HK-2 (cell line): Measurements from ENCODE around the gene AMFR.
A peak's percentile ranks its signal among the peaks of the same experiment; 100 is the strongest.

Experiments
- DNase-seq: peaks from one replicate; pipeline ENCODE4 v3.0.0-alpha.2; 2018; ENCODE audit not compliant: unreplicated experiment

The AMFR gene

DNA sequence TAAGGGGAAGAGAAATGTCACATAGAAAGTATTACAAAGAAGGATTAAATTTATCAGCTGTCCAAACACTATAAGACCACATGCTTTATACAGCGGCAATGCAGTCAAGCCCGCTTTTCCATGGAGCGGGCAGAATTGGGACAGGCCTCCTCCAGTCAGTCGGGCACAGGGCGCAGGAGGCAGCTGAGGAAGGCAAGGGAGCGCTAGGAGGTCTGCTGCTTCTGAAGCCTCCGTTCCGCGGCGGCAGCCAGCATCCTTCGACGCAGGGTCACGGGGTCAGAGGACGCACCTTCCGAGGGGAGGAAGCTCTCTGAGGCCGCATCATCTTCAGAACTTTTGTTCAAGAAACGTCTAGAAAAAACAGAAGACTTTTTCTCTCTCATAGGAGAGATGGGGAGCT lies 62.6 kb downstream of the AMFR start:
- no peak for DNase-seq

DNA sequence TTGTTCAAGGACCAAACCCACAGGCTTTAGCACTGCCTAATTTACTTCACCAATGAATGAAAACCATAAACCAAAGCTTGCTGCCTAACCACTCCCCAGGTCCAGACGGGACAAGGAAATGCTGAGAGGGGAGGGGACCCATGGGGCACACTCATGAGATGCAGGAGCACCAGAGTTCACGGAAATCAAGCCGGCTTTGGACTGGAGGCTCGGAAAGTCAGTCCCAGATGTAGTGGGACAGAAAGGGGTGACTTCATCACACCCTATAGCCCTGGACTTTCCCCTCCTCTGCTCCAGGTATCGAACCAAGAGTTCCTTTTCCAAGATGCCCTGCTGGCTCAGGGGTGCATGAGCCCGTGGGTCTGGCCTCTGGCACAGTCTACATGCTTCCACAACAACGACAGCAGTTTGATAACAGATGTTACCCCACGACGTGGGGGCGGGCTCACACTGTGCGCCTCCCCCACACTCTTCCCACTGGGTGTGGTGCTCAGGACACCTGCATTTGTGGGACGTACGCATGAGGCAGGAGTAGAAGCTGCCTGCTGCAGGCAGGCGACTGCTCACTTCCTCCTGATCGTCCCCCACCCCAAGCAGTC lies 63.2 kb downstream of the AMFR start:
- no peak for DNase-seq

DNA sequence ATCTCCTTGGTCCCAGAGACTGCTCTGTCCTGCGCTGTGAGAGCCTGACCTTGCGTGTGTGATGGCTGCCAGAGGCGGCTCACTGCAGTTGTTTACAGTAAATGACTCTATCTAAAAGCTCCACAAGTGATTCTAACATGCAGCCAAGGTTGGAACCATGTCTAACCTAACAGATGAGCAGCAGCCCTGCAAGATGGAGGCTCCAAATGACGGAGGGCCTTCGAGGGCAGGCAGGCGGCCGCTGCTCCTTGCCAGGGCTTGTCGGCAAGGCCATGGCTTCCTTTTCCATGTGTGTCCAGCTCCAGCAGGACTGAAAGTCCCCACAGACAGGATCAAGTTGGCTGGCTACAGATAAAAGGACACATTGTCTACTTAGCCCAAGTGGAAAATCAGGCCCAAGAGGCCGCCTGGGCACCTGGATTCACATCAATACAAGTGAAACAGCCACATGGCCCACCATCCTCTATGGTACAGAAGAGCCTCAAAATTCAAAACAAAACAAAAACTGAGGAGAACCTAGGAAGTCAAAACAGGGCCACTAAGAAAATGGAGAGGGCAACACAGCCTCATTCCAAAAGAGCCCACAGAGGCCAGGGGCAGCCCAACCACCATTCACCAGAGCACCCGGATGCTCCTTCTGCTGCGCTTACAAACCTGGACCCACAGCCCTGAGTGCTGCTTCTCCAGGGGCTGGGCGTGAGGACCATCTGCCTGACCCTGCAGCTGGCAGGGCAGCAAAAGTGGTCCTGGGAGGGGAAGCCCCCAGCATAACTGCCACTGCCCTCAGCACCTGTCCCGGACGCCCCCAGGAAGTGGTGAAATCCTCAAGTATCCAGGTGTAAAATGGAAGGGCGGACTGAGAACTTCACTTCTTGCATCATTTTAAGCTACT lies 65.0 kb downstream of the AMFR start:
- no peak for DNase-seq

DNA sequence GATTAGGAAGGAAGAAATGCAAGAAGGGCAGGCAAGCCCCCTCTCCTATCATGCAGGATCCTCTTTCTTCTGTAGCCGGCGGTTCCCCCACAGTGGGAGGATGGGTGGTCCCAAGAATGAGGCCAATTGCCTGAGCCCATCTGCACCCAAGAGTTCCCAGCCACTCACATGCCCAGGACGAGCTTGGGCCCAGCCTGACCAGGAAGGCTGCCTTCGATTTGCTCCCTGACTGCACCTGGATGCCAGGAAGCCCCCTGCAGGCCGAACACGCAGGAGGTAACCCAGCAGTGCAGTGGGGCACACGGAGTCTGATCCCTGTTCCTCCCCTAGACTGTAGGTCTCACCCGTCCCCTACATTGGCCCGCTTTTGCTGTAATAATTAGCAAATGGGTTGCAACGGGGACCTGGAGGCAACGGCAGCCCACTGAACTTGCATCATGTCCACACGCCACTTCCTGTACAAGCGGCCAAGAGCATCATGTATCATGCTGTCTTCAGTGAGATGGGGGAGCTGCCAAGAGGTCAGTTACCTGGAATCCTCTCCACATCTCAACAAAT lies 67.5 kb downstream of the AMFR start:
- DNase-seq, result no peak

DNA sequence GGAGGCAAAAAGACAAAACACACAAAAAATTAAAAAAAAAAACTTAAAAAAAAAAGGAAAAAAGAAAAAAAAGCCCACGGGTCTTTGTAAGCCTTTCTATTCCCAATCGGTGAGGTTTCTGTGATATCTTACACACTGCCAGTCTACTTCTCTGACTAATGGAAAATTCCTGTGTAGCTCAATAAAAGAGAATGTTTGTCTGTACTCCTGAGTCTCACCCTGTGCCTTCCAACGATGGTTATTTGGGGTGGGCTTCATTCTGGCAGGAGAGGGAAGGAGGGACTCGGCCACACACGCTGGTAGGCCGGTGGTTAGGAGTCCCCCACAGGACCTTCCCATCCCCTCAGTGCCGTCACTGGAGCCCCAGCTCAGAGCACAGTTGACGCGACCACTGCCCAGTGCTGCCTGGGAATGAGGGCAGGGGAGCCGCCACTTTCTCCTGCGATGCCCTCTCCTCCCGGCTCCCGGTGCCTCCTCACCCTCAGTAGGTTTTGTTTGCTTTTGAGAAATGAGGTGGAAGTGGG lies 68.0 kb downstream of the AMFR start:
- no peak for DNase-seq

DNA sequence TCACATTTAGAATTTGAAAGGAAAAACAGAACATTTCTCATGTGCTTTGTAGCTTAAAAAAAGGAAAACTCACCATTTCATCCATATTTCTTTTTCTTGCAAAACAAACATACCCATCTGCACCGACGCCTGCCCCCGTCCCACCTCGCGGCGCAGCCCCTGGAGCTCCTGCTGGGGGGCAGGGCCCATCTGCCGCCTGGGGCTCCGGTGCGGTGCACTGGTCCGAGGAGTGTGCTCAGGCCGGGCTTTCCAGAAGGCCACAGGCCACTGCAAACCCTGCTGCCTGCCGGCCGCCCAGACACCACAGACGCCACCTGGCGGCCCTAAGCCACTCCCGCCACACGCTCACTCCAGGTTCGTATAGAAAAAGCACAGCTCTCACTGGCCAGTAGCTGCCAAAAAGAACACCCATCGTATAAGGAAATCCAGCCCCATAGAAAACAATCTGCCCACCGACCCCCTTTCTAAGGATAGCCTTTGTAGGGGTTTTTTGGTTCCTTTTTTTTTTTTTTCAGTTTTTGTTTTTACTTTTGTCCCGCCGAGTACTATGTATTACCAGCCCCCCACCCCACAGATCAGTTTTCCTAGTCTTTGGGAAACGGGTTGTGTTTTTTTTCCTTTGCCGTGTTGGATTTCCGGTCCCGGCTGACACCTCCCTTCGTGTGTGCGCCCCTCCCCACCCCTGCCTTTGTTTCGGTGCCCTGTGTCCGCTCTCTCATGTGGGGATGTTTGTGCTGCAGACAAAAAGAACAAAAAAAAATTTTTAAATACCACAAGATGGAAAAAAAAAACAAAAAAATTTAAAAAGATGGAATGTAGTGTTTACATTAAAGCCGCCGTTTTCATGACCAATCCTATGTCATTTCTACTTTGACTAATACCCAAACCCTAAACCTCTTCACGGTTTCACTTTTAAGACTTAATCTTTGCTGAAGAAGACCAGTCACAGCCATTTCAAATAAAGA lies 68.8 kb downstream of the AMFR start:
- peak; percentile 89 for DNase-seq

DNA sequence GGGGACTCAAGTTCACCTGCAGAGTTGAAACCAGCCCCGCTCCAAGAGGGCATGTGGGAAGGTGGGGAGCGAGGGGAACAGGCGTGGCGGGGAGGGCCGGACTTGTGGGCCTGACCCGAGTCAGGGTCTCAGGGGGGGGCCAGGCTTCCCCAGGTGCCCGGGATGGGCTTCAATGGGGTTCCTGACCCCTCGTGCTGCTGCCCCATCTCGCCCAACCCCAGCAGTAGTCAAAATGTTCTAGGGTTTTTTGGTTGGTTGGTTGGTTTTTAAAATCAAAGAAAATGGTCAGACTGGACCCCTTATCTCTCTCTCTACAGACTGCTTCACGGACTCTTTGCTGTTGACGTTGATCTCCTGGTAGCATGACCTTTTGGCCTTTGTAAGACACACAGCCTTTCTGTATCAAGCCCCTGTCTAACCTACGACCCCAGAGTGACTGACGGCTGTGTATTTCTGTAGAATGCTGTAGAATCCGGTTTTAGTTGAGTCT lies 69.5 kb downstream of the AMFR start:
- no peak for DNase-seq

DNA sequence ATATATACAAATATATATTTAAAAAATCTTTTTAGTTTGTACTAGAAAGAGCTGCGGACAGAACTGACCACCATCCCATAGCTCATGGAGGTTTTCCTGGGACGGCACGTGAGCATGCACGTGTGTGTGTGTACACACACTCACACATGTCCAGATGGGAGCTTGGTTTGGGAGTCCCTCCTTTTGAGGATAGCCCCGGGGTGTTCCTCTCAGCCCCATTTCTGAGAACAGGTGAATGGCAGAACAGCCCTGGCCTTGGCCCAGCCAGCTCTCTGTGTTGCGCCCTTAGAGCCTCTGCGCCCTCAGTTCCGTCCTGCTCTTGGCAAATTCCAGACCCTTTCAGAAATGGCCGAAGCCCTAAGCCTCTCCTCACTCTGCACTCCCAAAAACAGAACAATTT lies 70.1 kb downstream of the AMFR start:
- no peak for DNase-seq

DNA sequence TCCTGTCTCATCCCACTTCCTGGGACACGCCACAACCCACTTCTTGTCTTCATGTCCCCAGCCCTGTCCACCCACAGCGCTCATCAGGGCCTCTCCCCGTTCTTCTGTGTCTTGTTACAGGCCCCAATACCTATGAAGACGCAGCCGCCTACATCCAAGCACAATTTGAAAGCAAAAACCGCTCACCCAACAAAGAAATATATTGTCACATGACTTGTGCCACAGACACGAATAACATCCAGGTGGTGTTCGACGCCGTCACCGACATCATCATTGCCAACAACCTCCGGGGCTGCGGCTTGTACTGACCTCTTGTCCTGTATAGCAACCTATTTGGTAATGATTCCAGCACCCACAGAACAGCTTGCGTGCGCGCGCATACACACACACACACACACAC lies 70.6 kb downstream of the AMFR start:
- no peak for DNase-seq

DNA sequence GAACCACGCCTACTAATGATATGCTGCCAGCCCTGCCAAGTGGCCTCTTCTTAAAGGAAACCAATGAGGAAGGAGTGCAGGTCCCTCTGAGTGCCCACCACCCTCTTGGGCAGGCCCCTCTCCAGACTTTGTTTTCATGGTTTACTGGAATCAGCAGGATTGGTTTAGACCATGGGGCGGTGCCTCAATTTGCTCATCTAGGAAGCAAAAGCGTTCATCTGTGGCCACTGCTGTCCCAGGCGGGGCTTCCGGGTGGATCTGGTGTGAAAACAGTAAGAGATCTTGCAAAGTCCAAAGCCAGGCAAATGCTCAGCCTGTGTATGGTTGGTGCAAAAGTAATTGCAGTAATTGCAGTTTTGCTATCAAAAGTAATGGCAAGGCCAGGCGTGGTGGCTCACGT lies 71.3 kb downstream of the AMFR start:
- DNase-seq, result no peak

DNA sequence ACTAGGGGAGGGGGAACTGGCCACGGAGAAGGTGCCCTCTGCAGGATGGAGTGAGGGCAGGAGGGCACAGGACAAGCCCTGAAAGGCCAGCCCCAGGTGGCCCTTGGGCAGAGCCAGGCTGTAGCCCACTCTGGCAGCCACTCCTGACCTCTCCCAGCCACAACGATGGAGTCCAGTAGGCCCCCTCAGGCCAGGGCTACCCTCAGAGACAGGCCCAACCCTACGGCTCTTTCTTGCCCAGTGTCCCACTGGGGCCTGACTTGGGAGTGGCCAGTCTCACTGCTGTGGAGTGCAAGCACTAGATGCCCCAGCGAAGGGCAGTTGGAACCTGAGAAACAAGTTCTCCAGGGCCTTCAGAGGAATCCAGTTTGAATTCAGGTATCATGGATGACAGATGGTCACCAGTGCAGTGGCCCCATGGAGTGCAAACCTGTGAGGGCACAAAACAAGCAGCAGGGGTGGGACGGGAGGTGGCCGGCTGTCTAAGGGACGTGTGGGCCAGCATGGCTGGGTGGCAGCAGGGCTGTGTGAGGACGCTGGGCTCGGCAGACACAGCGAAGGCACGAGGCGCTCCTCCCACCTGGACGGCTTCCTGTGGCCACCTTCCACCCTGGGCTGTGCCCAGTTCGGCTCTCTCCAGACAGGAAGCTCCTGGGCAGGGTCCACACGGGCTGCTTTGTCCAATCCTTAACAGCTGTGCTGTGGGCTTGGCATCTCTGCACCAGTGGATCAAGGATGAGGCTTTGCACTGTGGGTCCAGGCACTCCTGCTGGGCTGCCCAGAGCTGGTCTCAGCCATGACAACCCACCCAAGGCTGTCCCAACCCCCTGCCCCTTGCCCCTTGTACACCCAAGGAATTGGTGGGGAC lies 72.1 kb downstream of the AMFR start:
- DNase-seq, result no peak

DNA sequence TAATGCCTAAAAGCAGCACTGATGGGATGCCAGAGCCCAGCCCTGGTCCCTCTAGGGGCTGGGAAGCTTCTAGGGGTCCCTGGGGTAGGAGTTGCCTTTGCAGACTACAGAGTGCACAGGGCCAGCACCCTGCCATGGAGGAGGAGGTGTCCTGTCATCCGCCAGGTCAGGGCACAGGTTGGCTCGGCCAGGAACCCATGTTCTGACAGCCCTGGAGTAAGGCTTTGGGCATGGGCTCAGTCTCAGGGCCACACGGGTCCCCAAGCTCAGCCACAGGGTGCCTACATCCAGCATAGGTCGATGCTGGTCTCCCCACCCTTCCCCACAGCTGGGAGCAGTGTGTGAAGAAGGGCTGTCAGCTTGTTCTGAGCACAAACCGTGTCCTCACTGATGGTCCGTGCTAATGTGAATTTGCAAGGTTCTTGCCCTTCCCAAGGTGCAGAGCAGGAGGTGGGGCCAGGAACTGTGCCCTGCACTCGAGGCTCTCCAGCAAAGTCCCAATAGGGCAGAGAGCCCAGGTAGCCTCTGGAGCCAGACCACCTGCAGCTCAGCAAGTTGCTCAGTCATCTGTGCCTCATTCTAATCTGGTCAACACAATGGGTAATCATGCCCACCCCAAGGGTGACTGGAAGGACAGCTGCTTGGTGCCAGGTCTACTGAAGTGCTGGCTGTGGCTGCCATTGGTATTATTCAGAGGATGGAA lies 72.8 kb downstream of the AMFR start:
- DNase-seq, result no peak

DNA sequence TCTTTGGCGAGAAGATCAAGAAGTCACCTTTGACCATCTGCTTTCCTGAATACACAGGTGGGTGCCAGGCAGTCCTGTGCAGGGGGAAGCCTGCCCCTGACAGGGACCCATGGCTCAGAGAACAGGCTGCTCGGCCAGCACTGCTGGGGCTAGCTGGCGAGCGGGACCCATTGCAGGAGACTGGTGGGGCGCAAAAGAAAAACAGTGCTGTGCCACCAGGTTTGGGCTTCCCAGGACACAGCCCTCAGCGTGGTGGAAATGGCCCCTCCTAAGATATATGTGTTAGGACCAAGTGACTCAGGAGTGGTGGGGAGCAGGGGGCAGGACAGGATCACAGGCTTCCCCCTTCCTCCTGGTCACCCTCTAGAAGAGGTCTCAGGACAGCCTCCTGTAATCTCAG lies 73.9 kb downstream of the AMFR start:
- no peak for DNase-seq

DNA sequence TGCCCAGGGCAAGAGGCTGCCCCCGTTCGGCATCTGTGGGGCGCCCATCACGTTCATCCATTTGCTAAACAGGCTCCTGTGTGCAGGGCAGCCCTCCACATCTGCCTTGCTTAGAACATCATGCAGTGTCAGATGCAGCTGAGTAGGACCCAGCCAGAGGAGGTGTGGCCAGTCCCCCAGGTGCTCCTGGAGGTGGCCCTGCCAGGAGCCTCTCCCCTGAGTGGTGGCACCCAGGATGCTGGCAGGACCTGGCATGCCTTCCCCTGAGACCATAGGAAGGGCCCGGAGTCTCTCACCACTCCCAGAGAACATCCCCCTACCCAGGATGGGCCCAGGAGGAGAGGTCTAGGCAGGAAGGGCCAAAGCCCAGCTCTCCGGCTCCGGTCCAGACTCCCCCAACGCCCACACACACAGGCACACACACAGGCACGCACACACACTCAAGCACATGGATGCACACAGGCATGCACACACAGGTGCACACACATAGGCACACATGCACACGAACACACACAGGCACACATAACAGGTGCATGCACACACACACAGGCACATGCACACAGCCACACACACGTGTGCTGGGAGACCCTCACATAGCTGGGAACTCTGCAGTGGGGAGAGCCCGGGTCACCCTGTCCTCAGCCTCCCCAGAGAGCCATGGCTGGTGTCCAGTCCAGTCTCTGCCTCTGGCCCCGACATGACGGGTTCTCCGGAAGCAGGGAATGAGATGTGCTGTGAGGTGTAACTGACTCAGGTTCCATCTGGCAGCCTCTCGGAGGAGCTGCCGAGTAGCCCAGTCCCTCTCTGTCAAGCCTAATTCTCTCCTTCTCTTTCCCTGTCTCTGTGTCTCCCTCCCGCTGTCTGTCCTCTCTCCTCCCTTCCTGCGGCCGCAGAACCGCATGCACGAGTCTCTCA lies 74.6 kb downstream of the AMFR start:
- DNase-seq, result no peak

DNA sequence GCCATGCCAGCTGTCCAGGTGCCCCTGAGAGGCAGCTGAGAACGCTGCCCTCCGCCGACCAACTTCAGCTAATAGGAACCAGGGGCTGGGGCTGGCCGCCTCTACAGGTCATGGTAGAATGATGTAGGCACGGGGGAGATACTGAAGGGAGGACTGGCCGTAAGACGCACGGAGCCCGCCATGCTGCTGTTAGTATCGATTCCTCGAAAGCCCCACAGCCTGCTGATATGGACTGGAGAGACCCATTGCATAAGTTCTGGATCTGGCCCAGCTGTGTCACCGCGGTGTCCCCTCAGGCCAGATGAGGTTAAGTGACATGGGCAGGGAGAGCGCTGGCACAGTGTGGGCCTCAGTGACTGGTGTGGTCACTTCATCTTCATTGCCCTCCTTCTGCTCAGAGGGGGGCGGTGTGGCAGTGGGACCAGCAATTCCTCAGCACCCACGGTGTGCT lies 75.6 kb downstream of the AMFR start:
- DNase-seq, result no peak

DNA sequence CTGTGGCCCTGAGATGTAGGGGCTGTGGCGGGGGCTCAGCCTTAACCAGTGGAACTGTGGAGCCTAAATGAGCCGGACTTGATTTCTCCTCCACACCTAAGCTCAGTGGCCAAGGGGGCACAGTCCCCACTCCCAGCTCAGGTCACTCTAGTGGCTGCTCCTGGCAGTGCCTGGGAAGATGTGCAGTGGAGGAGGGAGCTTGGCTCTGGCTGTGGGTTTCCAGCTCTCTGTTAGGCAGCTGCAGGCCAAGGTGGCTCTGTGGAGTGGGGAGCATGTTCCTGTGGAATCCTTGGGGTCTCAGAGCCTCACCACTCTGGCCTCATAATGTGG lies 76.3 kb downstream of the AMFR start:
- DNase-seq, result no peak

DNA sequence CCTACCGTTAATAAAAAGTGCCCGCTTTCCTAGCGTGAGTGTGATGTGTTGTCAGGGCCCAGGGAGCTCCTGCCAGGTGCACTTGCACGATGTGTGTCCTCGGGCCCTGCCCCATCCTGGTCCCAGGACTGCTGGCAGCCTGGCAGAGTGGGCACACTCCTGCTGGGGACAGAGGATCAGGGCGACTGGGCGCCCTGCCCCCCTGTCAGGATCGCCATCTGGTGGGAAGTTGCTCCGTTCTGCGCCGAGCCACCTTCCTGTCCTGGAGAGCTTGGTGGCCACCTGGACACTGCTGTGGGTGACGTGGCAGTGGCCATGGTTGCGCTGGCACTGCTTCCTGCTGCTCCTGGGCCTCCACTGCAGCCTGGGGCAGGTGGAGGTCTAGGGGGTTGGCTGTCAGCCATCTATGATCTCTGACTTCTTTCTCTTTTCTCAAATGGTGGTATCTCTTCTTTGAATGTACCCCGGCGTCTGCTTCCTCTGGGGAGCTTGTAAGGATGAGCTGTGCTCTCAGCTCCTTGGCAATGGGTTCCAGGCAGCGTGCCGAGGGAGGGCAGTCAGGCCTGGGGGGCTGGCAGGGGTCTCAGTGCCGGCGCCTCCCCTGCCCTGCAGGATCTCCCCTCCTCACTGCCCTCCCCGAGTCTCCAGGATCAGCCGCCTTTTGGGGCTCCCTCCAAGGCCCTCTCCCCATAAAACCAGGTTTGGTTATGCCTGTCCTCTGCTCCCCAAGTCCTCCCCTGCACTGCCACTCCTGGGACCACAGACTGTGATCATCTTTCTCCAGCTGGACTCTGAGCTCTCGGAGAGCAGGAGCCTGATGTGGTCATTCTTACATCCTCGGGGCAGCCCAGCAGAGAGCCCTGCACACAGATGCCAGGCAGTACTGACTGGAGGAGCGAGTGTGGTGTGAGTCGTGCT lies 76.9 kb downstream of the AMFR start:
- no peak for DNase-seq

DNA sequence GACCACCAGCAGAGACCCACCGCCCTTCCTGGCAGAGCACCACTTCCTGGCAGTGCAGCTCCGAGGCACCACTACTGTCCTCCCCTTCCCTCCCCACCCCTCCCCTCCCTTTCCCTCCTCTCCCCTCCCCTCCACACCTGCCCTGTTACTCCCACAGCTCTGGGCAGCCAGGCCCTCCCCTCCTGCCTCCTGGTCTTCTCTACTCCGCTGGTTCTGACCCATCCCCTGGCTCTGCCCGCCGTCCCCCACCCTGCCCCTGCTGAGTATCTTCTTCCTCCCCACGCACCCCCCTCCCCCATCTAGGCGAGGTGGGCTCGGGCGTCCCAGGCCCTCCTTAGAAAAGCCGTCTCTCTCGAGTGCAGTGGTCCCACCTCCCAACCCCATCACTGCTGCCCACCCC lies 77.7 kb downstream of the AMFR start:
- no peak for DNase-seq
